Activated CD4-positive, alpha-beta T cell treated with anti-CD3 and anti-CD28 coated beads for 1 hour (primary cell): ENCODE measurements around the gene TNFRSF19.
"Not testable (repeated sequence)": the region's sequence is repeated elsewhere in the genome, so short reads cannot be mapped to it uniquely, and the experiment has no call there.

Experiments
- DNase-seq: peaks from one replicate; pipeline ENCODE4 v3.0.0-alpha.2; 2020

Gene TNFRSF19, protein sequence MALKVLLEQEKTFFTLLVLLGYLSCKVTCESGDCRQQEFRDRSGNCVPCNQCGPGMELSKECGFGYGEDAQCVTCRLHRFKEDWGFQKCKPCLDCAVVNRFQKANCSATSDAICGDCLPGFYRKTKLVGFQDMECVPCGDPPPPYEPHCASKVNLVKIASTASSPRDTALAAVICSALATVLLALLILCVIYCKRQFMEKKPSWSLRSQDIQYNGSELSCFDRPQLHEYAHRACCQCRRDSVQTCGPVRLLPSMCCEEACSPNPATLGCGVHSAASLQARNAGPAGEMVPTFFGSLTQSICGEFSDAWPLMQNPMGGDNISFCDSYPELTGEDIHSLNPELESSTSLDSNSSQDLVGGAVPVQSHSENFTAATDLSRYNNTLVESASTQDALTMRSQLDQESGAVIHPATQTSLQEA

GRCh38 chr13:23570099-23570920, at the start of gene TNFRSF19:
TSS of gene TNFRSF19 (plus strand) at chr13:23570412. CDS start at chr13:23590184, 19,772 bp downstream.
- DNase-seq = no peak

- DNase-seq = not testable (repeated sequence)
Measured at GRCh38 chr13:23529926-23530325, 40.3 kb upstream of the TNFRSF19 start.

GRCh38 chr13:23531446-23531845, 38.8 kb upstream of the TNFRSF19 start:
- no peak for DNase-seq

GRCh38 chr13:23534090-23534489, 36.1 kb upstream of the TNFRSF19 start:
- DNase-seq = no peak

DNA sequence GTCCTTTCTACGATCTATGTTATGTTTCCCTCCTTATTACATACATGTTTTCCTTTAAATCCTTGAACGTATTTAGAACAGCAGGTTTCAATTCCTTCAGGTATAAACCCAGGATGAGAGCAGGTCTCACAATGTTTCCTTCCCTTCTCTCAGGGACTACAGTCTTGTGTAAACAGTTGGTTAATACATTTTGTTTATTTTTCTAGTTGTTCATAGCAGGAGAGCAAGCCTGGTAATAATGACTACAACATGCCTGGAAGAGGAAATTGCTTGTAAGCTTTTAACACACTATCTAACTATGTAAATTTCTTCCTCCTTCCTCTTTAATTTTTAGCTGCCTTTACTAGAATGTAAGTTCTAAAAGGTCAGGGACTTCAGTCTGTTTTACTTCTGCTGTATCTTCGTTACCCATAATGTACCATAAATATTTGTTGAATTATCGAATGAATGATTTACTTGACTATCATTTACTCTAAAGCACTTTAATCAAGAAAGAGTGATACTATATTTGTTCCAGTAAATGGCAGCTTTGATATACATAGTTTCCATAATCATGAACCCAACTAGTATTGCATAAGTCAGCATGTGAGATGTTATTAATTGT, 28.9 kb upstream of the TNFRSF19 start:
- DNase-seq = no peak

DNA sequence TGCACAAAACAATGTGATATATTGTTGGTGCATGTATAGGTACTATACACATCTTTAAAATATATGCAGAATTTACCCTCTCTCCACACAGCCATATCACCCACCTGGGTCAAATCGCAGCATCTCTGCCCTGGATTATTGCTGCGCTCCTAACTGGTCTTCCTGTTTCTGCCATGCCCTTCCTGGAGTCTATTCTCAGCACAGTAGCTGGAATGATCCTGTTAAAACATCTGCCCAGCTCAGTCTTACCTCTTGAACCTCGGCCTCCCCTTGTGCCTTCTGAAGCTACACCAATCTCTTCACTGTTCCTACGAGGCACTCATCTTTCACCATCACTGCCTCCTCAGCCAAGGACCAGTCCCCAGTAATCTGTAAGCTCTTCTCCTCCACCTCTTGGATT, 25.5 kb upstream of the TNFRSF19 start:
- no peak for DNase-seq

- no peak for DNase-seq
Measured at GRCh38 chr13:23547000-23547590, 23.1 kb upstream of the TNFRSF19 start.

DNA sequence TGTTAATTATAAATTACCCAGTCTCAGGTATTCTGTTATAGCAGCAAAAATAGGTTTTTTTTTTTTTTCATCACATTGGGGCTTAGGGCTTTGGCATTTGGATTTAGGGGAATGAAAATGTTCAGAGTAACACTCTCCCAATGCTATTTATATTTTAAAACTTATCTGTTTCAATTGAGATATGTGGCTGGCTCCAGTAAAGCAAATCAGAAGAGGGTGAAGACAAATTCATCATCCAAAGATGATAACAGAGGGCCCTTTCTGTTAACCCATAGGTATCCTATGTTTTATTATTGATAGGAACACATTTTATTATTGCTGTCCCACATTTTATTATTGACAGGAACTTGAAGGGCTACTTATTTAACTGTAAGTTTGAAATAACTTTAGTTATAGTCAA, 20.5 kb upstream of the TNFRSF19 start:
- DNase-seq = no peak

- no peak for DNase-seq
Measured at GRCh38 chr13:23550163-23550562, 20.0 kb upstream of the TNFRSF19 start.

- no peak for DNase-seq
Measured at GRCh38 chr13:23551213-23552008, 18.8 kb upstream of the TNFRSF19 start.

DNA sequence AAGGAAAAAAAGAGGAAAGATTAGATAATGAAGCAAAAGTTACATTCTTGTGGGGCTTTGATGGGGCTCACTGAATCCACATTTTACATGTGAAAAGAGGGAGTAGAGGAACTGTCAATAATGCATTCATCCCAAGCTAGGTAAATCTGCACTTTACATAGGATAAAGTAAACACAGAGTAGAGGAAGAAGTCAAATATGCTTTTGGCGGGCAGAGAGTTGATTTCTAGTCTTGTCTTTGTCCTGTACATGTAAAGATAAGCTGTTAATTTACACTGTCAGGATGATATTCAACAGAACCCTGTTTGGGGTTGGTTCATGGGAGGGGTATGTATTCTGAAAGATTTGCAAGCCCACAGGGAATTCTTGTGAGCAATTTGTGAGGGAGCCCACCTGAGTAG, 18.0 kb upstream of the TNFRSF19 start:
- DNase-seq = no peak

DNA sequence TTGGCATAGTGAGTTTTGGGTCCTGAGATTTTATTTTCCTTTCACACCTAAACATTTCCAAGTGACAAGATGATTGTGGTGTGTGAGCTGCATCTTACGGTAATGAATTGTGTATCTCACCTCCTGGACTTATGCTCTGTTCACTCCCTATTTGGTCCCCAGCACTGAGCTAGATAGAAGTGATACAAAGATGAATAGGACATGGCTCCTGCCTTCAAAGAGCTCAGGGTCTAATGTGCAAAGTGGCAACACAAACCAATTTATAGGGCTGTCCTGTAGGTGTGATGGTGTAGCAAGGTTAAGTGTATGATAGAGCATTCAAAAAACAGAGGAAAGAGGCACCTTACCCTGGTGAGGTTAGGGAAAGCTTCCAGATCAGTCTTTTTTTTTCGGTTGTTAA, 17.6 kb upstream of the TNFRSF19 start:
- DNase-seq = no peak

DNA sequence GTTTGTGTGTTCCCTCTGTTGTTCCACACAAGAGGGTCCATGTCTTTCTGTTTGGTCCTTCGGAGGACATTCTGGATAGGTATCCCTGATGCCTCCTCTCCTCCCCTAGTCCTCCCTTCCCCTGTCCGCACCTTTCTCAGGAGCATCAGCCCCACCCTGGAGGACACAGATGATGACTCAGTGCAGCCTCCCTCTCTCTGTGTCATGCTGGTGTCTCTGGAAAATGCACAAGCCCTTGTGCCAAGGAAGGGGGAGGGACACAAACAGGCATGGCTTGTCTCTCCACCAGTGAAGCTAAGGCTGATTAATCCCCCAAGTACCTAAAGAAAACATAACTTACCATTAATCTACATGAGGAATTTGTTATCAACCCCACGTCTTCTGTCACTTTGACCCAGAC, 16.2 kb upstream of the TNFRSF19 start:
- DNase-seq = no peak

GRCh38 chr13:23557043-23557442, 13.2 kb upstream of the TNFRSF19 start:
- DNase-seq = no peak

DNA sequence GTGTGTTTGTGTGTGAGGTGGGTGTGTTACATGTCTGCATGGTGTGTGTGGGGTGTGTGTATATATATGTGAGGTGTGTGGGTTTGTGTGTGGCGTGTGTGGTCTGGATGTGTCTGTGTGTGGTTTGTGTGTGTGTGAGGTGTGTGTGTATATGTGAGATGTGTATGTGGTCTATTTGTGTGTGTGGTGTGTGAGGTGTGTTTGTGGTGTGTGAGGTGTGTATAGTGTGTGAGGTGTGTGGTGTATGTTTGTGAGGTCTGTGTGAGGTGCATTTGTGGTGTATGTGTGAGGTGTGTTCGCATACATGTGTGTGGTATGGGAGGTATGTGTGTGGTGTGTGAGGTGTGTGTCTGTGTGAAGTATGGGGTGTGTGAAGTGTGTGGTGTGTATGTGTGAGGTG, 12.5 kb upstream of the TNFRSF19 start:
- no peak for DNase-seq

DNA sequence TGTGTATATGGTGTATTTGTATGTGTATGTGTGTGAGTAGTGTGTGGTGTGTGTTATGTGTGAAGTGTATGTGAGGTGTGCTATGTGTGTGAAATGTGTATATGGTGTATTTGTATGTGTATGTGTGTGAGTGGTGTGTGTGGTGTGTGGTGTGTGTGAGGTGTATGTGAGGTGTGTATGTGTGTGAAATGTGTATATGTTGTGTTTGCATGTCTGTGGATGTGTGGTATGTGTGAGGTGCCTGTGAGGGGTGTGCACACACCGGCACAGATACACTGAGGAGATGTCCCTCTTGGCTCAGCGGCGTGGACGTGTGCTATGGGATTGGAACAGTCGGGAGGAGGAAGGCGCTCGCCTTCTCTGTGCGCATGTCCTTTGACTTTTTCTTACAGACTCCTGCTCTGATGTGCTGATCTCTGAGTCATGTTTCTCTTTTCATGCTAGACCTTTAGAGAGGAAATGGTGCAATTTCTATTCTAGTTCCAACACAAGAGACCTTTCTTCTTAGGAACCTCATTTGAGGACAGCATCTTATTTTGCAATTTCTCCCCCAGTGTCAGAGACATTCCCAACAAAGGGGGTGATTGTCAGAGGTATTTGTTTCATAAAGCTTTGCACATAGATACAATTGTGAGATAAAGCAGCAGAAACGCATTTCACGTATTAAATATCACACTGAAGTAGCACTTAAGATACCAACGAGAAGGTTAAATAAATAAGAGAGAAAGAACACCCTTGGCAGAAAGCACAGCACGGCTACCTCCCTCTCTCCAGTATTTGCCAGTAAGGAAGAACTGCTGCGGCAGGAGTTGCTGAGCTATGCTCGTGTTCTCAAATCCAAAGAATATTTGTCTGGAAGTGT, 11.3 kb upstream of the TNFRSF19 start:
- DNase-seq = no peak

DNA sequence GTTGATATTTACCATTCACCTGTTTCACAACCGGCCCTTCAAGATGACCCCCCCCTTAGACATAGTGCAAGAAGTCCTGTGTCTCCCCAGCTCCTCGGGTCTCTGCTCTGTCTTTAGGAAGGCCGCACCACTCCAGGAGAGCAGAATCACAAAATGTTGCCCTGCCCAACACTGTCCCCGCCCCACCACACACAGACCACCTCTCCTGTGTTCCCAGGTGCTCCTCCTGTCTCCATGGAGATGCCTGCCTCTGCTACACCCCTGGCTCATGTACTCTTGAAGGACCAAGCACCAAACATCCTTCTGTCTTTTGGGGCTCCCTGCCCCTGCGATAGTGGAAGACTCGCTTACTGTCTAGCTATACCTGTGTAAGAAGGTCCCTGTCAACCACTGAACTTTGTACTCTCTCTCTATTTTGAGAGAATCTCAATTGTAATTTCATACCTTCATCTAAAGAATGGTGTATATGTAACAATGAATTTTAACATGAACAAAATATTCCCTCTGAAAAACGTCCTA, 9.6 kb upstream of the TNFRSF19 start:
- no peak for DNase-seq

DNA sequence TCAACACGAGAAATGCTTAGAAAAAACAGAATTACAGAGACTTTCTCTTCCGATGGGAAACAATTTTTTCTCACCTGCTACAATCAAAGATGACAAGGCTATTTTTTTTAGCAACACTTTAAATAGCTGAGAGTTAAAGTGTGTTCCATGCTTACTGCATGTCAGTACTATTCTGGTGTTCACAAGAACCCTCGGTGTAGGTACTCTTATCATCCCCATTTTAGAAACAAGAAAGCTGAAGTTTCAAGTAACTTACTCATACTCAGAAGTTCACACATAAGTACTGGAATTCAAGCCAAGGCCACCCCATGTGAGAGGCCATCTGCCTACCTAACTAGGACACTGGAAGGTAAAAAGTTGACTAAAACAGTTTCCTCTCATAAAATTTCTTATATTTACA, 9.0 kb upstream of the TNFRSF19 start:
- DNase-seq = no peak

GRCh38 chr13:23563085-23563845, 6.9 kb upstream of the TNFRSF19 start:
- DNase-seq = no peak

DNA sequence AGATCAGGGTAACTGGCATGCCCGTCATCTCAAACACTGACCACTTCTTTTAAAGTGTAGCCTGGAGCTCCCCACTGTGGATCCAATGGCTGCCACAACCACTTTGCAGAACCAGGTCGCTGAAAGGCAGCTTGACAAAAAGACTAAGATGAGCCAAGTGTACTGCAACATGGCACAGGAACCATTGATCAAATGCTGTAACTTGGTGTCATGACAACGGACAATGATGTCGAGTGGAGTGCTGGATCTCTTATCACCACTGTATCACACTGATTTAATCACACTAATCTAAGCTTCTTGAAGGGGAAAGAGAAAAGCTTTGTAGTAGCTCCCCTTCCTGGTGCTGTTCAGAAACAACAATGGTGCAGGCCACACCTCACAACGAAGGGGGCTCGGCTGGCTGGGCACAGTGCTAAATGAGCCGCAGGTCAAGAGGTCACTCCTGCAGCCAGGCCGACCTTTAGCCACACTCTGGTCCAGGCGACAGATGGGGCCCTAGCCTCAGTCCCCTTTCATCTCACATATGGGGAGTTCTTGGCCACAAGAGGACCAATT, 2.2 kb upstream of the TNFRSF19 start:
- no peak for DNase-seq
